Measurements from ENCODE around the gene AUTS2.
"Not testable (repeated sequence)": the region's sequence is repeated elsewhere in the genome, so short reads cannot be mapped to it uniquely, and the experiment has no call there.

DNA sequence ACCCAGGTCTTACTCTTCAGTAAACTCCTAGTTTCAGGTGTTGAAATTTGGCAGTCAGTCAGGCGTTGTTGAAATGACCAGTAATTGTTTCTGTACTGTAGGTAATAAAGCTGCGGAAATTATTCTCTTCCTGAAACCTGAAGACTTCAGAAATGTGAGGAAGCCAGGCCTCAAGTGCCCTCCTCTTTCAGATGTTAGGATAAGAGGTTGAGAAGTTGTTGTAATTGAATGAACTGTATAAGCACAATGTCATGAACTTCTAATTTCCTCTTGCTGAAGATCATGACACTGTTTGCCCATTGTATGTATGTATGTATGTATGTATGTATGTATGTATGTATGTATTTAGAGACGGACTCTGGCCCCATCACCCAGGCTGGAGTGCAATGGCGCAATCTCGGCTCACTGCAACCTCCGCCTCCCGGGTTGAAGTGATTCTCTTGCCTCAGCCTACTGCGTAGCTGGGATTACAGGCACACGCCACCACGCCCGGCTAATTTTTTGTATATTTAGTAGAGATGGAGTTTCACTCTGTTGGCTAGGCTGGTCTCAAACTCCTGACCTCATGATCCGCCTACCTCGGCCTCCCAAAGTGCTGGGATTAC lies 1131.4 kb downstream of the AUTS2 start:
- not testable (repeated sequence) for TF ChIP-seq CTCF, POLR2A (IDR thresholded peaks at IDR 0.05)

All from thyroid gland (tissue), 4 donors.